ENCODE results near the gene ADGRV1.
"Not testable (repeated sequence)": the region's sequence is repeated elsewhere in the genome, so short reads cannot be mapped to it uniquely, and the experiment has no call there.

The ADGRV1 gene

DNA sequence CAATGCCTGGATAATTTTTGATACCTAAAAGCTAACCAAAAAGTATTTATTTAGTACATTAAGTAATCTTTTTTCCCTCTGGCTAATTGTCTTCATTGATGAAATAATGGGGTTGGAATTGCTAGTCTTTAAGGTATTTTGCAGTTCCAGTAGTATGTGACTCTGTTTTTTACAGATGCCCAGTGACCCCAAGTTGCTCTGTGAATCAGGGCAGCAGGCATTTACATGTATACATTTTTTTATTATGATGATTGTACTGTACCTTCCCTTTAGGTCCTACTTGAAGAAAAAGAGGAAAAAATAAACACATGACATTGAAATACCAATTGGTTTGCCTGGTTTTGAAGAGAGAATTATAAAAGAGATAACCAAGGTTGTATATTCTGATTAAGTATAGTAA, 385.5 kb downstream of the ADGRV1 start:
- DNase-seq (ENCODE audit: low read depth): no peak

DNA sequence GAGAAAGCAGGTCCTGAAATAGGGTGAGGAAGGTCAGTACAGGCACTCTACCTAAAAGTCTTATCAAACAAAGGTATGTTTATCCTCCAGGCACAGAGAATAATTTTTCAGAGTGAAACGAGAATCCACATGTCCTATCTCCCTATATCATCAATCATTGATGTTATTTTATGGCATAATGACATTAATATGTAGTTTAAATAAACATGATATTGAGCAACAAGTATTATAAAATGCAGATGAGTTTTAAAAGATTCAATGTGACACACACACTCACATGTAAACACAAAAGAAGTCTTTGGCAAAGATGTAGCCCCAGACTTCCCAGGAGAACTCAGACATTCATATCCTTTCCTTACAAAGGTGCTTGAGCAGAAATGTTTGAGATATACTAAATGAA, 389.1 kb downstream of the ADGRV1 start:
- DNase-seq (ENCODE audit: low read depth): no peak

DNA sequence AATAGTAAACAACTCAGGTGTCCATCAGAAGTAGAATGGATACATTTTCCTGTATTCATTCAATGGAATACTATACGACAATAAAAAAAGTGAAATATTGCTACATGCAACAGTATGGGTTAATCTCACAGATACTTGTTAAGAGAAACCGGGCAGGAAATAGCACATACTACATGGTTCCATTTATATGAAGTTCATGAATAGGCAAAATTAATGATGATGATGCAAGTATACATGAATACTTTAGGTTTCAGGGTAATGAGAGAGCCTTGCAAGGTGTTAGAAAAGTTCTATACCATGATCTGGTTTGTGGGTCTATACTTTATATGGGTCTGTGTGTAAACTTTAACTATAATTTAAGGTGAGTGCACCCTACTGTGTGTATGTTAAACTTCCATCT, 390.4 kb downstream of the ADGRV1 start:
- DNase-seq (ENCODE audit: low read depth): no peak

GRCh38 chr5:90949469-90950358, 391.1 kb downstream of the ADGRV1 start:
- DNase-seq (ENCODE audit: low read depth): no peak

DNA sequence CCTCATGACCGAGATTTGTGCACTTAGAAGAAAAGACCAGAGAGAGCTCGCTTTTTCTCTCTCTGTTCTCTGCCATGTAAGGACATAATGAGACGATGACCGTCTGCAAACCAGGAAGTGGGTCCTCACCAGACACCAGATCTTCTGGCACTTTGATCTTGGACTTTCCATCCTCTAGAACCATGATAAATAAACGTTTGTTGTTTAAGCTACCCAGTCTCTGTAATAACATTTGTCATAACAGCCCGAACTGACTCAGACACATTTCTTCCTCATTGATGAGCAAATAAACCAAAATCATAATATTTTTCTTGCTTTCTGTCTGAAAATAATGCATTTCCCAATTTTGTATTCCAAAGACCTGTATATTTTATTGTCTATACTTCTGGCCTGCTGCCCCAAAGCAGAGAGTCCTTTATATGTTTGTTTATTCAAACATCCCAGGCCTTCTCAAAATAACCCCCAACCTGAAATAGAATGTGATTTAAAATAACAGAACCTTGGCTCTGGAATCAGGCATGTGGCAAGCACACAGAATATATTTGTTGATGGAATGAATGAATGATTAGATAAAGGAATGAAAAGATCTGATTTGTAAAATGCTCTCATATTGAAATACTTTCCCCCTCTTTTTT, 396.5 kb downstream of the ADGRV1 start:
- no peak for DNase-seq (ENCODE audit: low read depth)

- DNase-seq (ENCODE audit: low read depth): no peak
Measured at GRCh38 chr5:90956511-90957097, 398.0 kb downstream of the ADGRV1 start.

DNA sequence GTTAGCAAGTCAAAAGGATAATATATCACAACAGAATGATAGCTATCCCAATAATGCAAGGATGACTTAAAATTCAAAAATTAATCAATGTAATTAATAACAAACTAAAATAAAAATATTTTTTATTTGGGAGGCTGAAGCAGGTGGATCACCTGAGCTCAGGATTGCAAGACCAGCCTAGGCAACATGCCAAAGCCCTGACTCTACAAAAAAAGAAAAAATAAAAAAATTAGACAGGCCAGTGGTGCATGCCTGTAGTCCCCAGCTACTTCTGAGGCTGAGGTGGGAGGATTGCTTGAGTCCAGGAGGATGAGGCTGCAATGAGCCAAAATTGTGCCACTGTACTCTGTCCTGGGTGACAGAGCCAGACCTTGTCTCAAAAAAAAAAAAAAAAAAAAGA, 399.3 kb downstream of the ADGRV1 start:
- no peak for DNase-seq (ENCODE audit: low read depth)

- no peak for DNase-seq (ENCODE audit: low read depth)
Measured at GRCh38 chr5:90959262-90959661, 400.7 kb downstream of the ADGRV1 start.

GRCh38 chr5:90962481-90962880, 403.9 kb downstream of the ADGRV1 start:
- DNase-seq (ENCODE audit: low read depth): no peak

DNA sequence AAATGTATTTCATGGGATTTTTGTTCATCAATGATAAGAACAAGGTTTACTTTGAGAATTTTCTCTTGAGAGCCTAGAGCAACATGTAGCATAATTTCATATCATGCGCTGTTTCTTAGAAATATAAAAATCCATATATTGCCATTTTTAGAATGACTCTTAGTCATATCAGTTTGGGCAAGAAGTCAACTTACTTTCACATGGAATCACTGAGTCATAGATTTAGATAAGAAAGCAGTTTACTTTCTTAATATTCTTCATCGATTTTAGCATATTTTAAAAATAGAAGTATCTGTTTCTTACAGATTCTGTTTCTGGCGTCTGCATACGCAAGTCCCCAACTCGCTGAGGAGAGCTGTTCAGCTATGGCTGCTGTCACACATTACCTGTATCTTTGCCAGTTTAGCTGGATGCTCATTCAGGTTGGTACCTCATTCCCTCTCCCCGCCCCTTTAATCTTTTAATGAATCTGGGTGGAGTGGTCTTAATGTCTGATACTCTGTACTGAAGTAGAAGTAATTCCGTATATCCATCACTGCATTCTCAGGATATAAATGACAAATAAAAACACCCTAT, 406.6 kb downstream of the ADGRV1 start:
- no peak for DNase-seq (ENCODE audit: low read depth)

GRCh38 chr5:90967443-90967842, 408.8 kb downstream of the ADGRV1 start:
- DNase-seq (ENCODE audit: low read depth): no peak

DNA sequence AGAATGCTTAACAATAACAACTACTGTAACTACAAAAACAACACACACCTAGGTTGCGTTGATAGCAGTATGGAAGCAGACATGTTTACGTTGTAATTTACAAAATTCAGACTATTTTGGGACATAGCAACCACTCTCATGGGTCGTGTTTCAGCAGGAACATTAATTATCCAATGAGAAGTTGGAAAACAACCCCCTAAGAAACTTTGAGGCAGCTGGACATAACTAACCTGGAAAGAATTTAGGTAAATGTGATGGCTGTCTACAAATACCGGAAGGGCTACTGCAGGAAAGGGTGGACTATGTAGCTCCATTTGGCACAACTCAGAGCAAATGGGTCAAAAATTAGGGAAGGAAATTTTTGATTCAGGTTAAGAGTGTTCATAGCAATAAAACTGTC, 409.3 kb downstream of the ADGRV1 start:
- no peak for DNase-seq (ENCODE audit: low read depth)

DNA sequence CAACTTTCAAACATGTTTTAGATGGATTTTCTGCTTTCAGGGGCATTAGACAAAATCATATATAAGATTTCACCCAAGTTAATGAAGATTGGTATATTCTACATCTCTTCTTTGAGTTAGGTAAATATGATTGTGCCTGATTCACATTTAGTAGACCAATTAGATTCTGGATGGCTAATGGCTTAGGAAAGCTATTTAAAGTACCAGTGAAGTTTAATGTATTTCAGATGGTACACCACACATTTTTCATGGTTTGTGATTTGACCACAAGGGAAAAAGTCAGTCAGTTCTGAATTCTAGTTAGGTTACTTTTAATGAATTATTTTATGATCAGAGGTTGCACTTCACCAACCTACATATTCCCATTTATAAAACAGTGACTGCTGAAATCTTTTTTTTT, 409.7 kb downstream of the ADGRV1 start:
- DNase-seq (ENCODE audit: low read depth): no peak

GRCh38 chr5:90969945-90970344, 411.3 kb downstream of the ADGRV1 start:
- not testable (repeated sequence) for DNase-seq (ENCODE audit: low read depth)

DNA sequence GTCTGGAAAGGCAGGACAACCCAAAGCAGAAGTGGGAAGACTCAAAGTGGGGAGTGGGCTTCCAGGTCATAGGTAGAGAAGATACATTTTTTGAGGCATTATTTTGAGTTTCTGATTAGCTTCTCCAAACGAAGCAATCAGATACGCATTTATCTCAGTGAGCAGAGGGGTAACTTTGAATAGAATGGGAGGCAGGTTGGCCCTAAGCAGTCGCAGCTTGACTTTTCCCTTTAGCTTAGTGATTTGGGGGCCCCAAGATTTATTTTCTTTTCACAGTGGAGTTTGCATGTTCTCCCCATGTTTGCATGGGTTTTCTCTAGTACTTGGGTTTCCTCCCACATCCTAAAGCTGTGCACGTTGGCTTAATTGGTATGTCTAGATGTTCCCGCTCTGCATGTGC, 422.6 kb downstream of the ADGRV1 start:
- DNase-seq (ENCODE audit: low read depth): no peak

DNA sequence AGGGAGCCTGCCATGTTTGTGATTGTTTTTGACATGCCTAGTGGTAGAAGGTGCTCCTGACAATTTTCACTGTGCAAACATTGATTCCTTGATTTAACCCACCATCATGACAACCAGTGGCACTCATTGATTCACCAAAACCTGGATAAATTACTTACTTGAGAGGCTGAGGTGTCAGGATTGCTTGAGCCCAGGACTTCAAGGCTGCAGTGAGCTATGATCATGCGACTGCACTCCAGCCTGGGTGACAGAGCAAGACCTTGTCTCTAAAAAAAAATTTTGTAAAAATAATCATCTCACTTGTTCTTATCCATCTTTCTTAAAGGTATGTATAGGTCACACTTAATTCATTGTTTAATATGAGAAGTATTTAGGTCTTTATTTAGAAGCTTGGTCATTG, 423.2 kb downstream of the ADGRV1 start:
- DNase-seq (ENCODE audit: low read depth): no peak

GRCh38 chr5:90982576-90982975, 424.0 kb downstream of the ADGRV1 start:
- no peak for DNase-seq (ENCODE audit: low read depth)

DNA sequence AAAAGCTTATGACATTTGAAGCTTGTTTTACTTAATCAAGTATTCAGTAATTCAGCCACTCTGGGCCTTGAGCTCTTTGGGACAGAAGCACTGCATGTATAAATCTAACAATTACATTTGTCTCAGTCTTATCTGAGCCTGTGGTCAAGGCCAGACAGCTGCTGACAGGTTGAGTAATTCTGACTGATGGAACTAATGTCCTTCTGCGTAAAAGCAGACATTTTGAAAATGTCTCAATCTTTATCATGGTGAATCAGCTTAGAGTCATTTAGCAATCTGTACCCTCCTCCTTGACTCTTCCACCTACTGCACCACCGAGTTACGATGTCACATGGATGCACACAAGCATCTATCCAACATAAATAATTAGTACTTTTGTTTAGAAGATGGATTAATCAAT, 424.6 kb downstream of the ADGRV1 start:
- DNase-seq (ENCODE audit: low read depth): no peak

DNA sequence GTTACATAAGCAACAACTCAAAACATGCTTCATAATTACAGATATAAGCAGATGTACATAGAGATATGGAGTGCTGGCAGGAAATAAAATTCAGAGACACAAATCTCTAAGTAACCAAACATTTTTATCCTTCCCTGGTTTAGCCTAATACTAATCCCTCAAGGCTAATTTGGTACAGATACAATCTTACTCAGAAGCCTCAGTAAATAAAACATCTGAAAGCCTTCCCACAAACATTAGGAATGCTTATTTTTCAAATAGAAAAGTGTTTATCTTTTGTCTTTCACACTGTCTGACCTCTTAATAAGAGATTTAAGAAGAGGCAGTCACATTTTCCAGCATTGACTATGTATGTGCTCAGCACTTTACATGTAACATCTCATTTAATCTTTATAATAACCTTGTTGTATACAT, 425.1 kb downstream of the ADGRV1 start:
- no peak for DNase-seq (ENCODE audit: low read depth)

GRCh38 chr5:90985341-90985740, 426.7 kb downstream of the ADGRV1 start:
- no peak for DNase-seq (ENCODE audit: low read depth)

- DNase-seq (ENCODE audit: low read depth): no peak
Measured at GRCh38 chr5:90987726-90988125, 429.1 kb downstream of the ADGRV1 start.

DNA sequence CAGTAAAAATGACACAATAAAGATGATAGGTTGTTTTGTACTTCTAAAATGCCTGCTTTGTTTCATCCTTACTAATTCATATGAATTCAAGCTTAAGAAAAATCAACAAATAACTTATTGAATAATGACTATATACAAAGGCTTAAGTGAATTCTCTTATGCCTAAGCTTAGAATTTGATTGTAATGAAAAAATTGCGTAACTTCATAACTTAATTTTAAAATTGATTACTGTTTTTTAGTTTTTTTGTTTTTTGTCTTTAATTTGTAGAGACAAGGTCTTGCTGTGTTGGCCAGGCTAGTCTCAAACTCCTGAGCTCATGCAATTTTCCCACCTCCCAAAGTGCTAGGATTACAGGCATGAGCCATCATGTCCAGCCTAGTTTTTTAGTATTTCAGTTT, 432.6 kb downstream of the ADGRV1 start:
- no peak for DNase-seq (ENCODE audit: low read depth)

GRCh38 chr5:90994796-90995195, 436.2 kb downstream of the ADGRV1 start:
- no peak for DNase-seq (ENCODE audit: low read depth)

Data from stimulated activated CD8-positive, alpha-beta memory T cell treated with anti-CD3 and anti-CD28 coated beads, Interleukin-12 subunit alpha, Interleukin-12 subunit beta, amount 100 ng/mL, for 1 hour (primary cell).